PFSK-1 (cell line): ENCODE data around the gene MAGEB17. TPM values are rescaled to one million over a fixed set of nuclear protein-coding genes. Genes with fewer than 3 reads are reported as not detected.

ENCODE experiments used
- FOXP2 ChIP-seq: optimal IDR thresholded peaks from 2 replicates; pipeline ENCODE3; 2011; ENCODE audit warnings: borderline replicate concordance, control low read depth, inconsistent platforms; ENCODE audit not compliant: insufficient read depth; ENCODE audit errors: extremely low read length, extremely low read depth
- POLR2AphosphoS5 ChIP-seq: IDR thresholded peaks from 2 replicates; pipeline ENCODE4 v1.6.1; 2012; ENCODE audit warnings: low read depth, mild to moderate bottlenecking, control low read depth, low read length, moderate library complexity
- REST ChIP-seq, 2 experiments: IDR thresholded peaks; 2 replicates each; pipeline versions ENCODE4 v1.6.1 to v1.8.0; 2011 to 2012; ENCODE audit warnings: low read depth in 2 of 2, low read length in 2 of 2, control low read depth in 1 of 2, inconsistent platforms in 1 of 2, mild to moderate bottlenecking in 1 of 2, moderate library complexity in 1 of 2; ENCODE audit not compliant: insufficient read depth in 1 of 2
- SIN3A ChIP-seq: IDR thresholded peaks from 2 replicates; pipeline ENCODE4 v1.6.1; 2012; ENCODE audit warnings: mild to moderate bottlenecking, low read length, moderate library complexity, borderline replicate concordance; ENCODE audit not compliant: insufficient read depth
- TAF1 ChIP-seq: IDR thresholded peaks from 2 replicates; pipeline ENCODE4 v1.6.1; 2012; ENCODE audit warnings: low read length, control low read depth, borderline replicate concordance; ENCODE audit not compliant: insufficient read depth
- polyA plus RNA-seq: library from polyadenylated mRNA; unstranded; fragments of >200 nt; gene quantifications from one replicate; pipeline ENCODE4 v1.2.1, GENCODE V29; 2012; ENCODE audit warnings: low read depth, missing spikeins; ENCODE audit not compliant: insufficient read length

Gene MAGEB17
- not detected for polyA plus RNA-seq

GRCh38 chrX:16167181-16167580 is at the start of gene MAGEB17:
MAGEB17 (plus strand) TSS chrX:16167481; CDS start chrX:16170383, 2,902 bp downstream.
- no peak for TF ChIP-seq TAF1

- TF ChIP-seq FOXP2 (no peak), SIN3A (no peak), REST (IDR thresholded peaks at IDR 0.05; ENCODE audit: insufficient read depth in 1 of 2, low read depth in 2 of 2, low read length in 2 of 2) (no peak), TAF1 (no peak), POLR2AphosphoS5 (no peak)
Measured at GRCh38 chrX:16119353-16120220, 47.7 kb upstream of the MAGEB17 start.

- no peak for TF ChIP-seq SIN3A
- no peak for TF ChIP-seq REST (IDR thresholded peaks at IDR 0.05; ENCODE audit: insufficient read depth in 1 of 2, low read depth in 2 of 2, low read length in 2 of 2)
- no peak for TF ChIP-seq FOXP2
- TF ChIP-seq POLR2AphosphoS5, result no peak
- no peak for TF ChIP-seq TAF1
Measured at GRCh38 chrX:16120431-16120830, 46.9 kb upstream of the MAGEB17 start.

- TF ChIP-seq SIN3A, result no peak
- no peak for TF ChIP-seq FOXP2
- no peak for TF ChIP-seq REST (IDR thresholded peaks at IDR 0.05; ENCODE audit: insufficient read depth in 1 of 2, low read depth in 2 of 2, low read length in 2 of 2)
- no peak for TF ChIP-seq TAF1
Measured at GRCh38 chrX:16123222-16123786, 44.0 kb upstream of the MAGEB17 start, which contains the start of gene GRPR. GRPR (plus strand) TSS chrX:16123565; CDS start chrX:16123954, 389 bp downstream.

GRCh38 chrX:16124201-16124600 is 43.1 kb upstream of the MAGEB17 start:
- TF ChIP-seq TAF1 (no peak), FOXP2 (no peak), POLR2AphosphoS5 (no peak), REST (IDR thresholded peaks at IDR 0.05; ENCODE audit: insufficient read depth in 1 of 2, low read depth in 2 of 2, low read length in 2 of 2) (no peak), SIN3A (no peak)
